CD1c-positive myeloid dendritic cell (primary cell): ENCODE results near the gene KLF15.

ENCODE experiments used
- DNase-seq: peaks from one replicate; pipeline ENCODE4 v3.0.0-alpha.2; 2016; ENCODE audit errors: extremely low spot score

The KLF15 gene

DNA sequence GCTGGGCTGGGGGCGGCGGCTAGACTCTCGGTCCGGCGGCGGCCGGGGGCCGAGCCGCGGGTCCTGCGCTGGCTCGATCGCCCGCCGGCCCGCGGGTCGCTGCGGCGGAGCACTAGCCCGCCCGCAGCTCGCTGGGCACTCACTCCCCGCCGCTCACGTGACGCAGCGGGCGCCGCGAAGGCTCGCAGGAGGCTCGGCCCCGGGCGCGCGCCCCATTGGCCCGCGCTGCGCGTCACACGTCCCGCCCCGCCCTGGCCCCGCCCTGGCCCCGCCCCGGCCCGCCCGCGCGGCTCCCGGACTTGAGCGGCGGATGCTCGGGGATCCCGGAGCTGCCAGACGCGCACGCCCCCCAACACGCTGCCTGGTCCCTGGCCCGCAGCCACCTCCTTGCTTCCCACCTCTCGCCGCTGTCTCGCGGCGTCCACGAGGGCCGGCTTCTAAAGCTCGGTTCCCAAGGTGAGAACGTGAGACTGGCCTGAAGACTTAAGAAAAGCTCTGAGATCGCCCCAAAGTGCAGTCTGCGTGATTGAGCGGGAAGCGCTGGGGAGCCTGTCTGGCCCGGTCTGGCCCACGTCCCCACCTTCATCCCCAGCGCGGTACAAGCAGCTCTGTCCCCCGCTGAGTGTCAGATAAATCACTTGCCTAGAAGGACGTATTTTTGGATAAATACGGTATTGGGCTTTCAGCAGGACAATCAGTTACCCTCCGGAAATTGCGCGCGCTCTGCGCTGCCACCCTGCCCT, at the start of gene KLF15:
TSS of gene KLF15 (minus strand) at position 114 of the 743 bp plus-strand sequence. CDS start 4,486 bp downstream, outside the sequence.
- DNase-seq: peak; percentile 94

GRCh38 chr3:126406389-126407296, 49.4 kb upstream of the KLF15 start:
- no peak for DNase-seq

- no peak for DNase-seq
Observed at GRCh38 chr3:126402666-126403302, 45.6 kb upstream of the KLF15 start.

- DNase-seq: no peak
Observed at GRCh38 chr3:126402178-126402577, 45.0 kb upstream of the KLF15 start.

GRCh38 chr3:126401611-126402160, 44.5 kb upstream of the KLF15 start:
- DNase-seq: peak; percentile 1

DNA sequence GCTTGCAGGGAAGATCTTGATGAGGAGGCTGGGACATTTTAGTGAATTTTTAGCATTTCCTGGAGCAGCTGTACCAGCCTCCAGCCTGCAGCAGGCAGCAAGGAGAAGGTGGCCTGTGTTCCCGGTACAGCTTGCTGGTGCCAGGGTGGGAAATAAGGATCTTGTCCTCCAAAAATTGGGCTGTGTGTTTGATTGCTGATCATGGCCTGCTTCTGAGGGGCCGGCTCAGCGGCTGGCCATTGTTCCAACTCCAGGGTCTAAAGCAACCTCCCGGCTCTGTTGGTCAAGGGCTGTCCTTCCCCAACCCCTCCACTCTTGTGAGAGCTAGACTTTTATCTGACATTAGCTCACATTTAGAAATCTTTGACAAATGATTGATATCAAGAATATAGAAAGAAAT, 42.5 kb upstream of the KLF15 start:
- no peak for DNase-seq

- DNase-seq: peak; percentile 91
Observed at GRCh38 chr3:126399351-126399735, 42.1 kb upstream of the KLF15 start.

DNA sequence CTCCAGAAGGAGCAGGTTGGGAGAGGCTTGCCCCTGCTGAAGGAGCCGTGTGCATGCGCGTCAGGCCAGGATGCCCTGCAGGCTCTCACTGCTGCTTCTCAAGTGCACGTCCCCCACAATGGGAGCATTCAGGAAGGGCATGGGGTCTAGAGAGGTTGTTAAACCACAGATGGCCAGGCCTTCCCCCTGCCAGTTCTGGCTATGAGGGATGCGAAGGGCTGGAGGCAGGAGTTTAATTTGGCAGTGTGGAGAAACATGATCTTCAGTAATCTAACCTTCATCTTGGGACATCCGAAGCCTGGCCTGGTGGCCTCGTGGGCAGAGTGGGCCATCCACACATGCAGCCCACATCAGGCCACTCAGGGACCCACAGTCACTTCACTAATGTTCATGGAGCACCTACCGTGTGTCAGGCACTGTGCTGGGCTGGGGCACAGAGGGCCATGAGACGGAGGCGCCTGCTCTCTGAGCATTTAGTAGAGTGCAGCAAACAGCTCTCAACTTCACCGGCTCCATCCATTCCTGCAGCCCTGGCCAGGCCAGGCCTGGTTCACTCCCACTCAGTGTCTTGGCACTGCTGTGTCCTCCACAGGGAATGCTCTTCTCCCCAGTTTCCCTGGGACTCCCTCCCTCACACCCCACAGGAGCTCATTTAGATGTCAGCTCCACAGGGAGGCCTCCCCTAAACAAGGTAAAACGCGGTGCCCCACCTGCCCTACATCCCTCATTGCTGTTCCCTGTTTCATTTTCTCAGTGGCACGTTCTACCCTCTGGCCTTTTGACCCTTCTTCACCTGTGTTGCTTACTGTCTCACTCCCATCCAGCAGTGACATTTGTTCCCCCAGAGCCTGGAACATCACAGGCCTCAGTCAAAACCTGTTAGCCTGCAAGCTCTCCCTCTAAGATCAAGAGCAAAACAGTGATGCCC, 41.5 kb upstream of the KLF15 start:
- no peak for DNase-seq

DNA sequence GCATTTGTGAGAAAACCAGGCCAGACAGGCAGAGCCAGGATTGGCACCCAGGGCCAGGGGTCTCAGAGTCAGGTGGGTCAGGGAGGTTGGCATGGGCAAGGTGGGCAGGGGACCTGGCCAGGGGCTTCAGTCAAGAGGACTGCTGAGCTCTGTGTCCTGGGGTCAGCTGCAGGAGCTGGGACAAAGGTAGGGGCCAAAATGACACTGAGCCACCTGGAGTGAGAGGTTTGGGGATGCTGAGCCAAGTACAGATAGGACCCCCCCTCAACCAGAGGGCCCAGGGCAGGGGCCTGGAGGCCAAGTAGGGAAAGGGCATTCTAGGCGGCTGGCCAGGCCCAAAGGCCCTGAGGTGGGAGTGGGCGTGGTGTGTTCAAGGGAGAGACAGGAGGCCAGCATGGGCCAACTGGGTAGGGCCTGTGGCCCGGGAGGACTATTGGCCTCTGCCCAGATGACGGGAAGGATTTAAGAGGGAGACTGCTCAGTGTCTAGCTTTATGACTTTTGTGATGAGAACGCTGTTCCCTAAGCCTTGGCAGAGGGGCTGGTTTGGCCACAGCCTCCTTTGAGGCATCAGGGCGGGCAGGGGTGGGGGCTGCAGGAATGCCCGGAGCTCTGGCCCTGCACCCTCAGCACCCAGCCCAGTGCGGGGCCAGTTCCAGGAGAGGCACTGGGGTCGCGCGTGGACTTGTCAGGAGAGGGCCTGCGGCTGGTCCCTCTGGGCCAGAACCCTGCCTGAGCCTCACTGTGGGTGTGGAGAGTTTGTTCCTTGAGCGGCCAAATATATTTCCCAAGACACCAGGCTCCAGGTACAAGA, 40.6 kb upstream of the KLF15 start:
- DNase-seq: no peak

GRCh38 chr3:126396536-126396935, 39.3 kb upstream of the KLF15 start:
- DNase-seq: no peak

GRCh38 chr3:126395846-126396513, 38.8 kb upstream of the KLF15 start:
- DNase-seq: no peak

GRCh38 chr3:126394977-126395321, 37.7 kb upstream of the KLF15 start:
- DNase-seq: no peak

DNA sequence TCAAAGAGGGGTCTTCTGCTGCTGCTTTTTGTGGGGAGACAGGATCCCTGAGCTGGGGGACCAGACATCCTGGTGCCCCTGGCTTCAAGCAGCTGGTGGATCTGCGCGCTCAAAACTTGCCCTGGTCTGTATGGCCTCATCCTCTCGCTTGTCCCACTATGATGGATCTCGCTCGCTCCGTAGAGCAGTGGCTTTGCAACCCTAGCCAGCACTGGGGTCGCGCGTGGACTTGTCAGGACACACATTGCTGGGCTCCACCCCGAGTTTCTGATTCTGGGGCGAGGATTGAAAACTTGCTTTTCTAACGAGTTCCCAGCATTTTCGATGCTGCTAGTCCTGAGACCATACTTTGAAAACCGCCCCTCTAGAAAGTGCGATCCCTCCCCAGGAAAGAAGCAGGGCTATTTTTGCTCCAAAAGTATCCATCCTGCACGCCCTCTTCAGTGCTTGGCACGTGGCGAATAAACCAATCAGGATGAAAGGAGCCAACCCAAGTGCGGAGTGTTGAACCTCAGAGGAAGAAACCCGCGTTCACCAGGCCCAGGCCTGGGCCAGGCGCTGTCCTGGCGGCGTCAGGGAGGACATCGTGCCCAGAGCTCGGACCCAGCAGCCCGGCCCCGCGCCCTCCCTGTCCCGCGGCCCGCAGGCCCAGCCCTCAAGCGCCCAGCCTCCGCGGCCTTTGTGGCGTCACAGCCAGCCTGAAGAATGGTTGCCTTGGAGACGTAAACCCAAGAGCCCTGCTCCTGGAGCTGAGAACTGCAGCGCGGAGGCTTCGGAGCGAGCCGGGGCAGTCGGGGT, 37.2 kb upstream of the KLF15 start, which contains the start of gene CFAP100:
TSS of gene CFAP100 (plus strand) at position 731 of the 798 bp plus-strand sequence. CDS start 1,092 bp downstream, outside the sequence.
- DNase-seq: peak; percentile 17

GRCh38 chr3:126393563-126393962, 36.4 kb upstream of the KLF15 start:
- DNase-seq: no peak

- DNase-seq: no peak
Observed at GRCh38 chr3:126392246-126392645, 35.0 kb upstream of the KLF15 start.

GRCh38 chr3:126391631-126392030, 34.4 kb upstream of the KLF15 start:
- no peak for DNase-seq

- no peak for DNase-seq
Observed at GRCh38 chr3:126390751-126391150, 33.5 kb upstream of the KLF15 start.

DNA sequence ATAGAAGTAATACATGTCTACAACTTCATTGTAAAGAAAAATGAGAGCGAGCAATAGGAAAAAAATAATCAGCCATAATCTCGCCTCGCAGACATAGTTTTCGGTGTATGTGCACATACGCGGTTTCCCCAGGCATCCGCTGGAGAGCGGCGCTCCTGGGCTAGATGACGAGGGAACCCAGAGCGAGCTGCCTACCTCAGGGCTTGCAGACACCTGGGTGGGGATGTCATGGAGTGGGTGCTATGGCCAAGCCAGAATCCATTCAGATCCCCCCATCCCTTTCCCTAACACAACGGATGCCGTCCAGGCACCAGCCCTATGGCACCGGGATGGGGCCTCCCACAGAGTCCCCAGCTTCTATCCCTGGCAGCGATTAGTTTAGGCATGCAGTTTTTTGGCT, 33.0 kb upstream of the KLF15 start:
- no peak for DNase-seq

DNA sequence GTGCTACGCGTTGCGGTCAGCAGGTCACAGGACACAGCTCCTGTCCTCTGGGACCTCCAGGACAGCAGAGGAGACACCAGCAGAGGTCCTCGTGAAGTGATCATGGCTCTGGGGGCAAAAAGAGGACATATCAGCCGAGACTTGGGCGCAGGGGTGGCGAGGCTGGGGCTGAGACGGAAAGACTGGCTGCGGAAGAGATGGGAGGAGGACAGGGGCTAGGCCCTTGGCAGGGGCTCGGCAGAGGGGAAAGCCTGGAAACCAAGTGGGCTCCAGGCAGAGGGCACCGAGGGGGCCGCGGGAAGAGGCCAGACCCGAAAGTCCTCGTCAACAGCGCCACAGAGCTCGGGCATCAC, 32.6 kb upstream of the KLF15 start:
- DNase-seq: no peak
